ENCODE results near the gene JAZF1.

The JAZF1 gene

DNA sequence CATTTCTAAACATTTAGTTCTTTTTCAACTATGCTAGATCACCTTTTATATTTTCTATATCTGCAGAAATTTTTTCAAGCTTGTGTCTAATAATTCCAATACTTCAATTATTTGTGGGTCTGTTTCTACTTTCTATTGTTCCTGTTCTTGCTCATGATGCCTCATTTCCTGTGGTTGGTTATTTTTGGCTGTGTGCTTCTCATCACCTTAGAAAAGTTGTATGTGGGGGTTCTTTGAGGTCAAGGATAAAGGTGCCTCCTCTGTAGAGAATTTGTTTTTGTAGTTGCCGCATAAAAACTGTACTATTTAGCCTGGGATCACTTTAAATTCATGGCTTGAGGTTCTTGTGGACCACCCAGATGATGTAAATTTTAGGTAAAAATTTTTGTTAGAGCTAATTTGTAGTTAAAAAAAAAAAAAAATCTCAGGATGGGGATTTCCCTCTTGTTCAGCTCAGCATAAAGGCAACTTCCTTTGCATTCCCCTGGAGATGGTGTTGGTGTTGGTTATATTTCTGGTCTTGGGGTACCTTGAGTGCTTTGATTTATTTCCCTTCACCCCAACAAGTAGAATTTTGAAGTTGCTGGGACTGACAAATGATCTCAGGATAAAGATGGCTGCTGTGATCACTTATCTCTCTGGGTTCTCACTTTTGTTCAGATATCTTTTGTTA lies 27.0 kb upstream of the JAZF1 start:
- no peak overlapping the region for H3K27ac ChIP-seq (ENCODE audit: low read length)
- no peaks in the 10 kb centered on the region for H3K4me1 ChIP-seq (ENCODE audit: control insufficient read depth in 1 of 2, insufficient read depth in 2 of 2, low read length in 2 of 2)
- H3K4me3 ChIP-seq (ENCODE audit: low read depth in 1 of 2, low read length in 2 of 2), result no peak overlapping the region
- no peaks in the 10 kb centered on the region for H3K9me3 ChIP-seq (ENCODE audit: control insufficient read depth in 1 of 2, low read length in 2 of 2)
- no peaks in the 10 kb centered on the region for H3K36me3 ChIP-seq (ENCODE audit: control insufficient read depth in 1 of 2, insufficient read depth in 2 of 2, low read length in 2 of 2)
- H3K27me3 ChIP-seq (ENCODE audit: low read depth, low read length), result no peaks in the 10 kb centered on the region

- no peak overlapping the region for H3K27ac ChIP-seq (ENCODE audit: low read length)
- H3K27me3 ChIP-seq (ENCODE audit: low read depth, low read length), result no peaks in the 10 kb centered on the region
- no peaks in the 10 kb centered on the region for H3K4me1 ChIP-seq (ENCODE audit: control insufficient read depth in 1 of 2, insufficient read depth in 2 of 2, low read length in 2 of 2)
- H3K36me3 ChIP-seq (ENCODE audit: control insufficient read depth in 1 of 2, insufficient read depth in 2 of 2, low read length in 2 of 2), result no peaks in the 10 kb centered on the region
- H3K4me3 ChIP-seq (ENCODE audit: low read depth in 1 of 2, low read length in 2 of 2), result no peak overlapping the region
- no peaks in the 10 kb centered on the region for H3K9me3 ChIP-seq (ENCODE audit: control insufficient read depth in 1 of 2, low read length in 2 of 2)
These were observed 24.9 kb upstream of the JAZF1 start for GRCh38 chr7:28205506-28205905.

- H3K36me3 ChIP-seq (ENCODE audit: control insufficient read depth in 1 of 2, insufficient read depth in 2 of 2, low read length in 2 of 2), result no peaks in the 10 kb centered on the region
- no peaks in the 10 kb centered on the region for H3K27me3 ChIP-seq (ENCODE audit: low read depth, low read length)
- no peak overlapping the region for H3K4me3 ChIP-seq (ENCODE audit: low read depth in 1 of 2, low read length in 2 of 2)
- no peaks in the 10 kb centered on the region for H3K4me1 ChIP-seq (ENCODE audit: control insufficient read depth in 1 of 2, insufficient read depth in 2 of 2, low read length in 2 of 2)
- no peak overlapping the region for H3K27ac ChIP-seq (ENCODE audit: low read length)
- H3K9me3 ChIP-seq (ENCODE audit: control insufficient read depth in 1 of 2, low read length in 2 of 2), result no peaks in the 10 kb centered on the region
These were observed 23.1 kb upstream of the JAZF1 start for GRCh38 chr7:28203508-28204240.

DNA sequence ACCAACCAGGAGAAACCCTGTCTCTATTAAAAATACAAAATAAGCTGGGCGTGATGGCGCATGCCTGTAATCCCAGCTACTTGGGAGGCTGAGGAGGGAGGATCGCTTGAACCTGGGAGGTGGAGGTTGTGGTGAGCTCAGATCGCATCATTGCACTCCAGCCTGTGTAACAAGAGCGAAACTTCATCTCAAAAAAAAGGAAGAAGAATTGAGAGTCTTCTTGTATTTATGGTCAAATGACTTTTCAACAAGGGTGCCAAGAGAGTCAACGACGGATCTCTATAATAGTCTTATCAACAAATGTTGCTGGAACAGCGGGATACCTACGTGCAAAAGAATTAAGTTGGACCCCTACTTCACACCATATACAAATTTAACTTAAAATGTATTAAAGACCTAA lies 21.6 kb upstream of the JAZF1 start:
- Histone ChIP-seq H3K27me3 (ENCODE audit: low read depth, low read length) (no peaks in the 10 kb centered on the region), H3K4me1 (ENCODE audit: control insufficient read depth in 1 of 2, insufficient read depth in 2 of 2, low read length in 2 of 2) (no peaks in the 10 kb centered on the region), H3K36me3 (ENCODE audit: control insufficient read depth in 1 of 2, insufficient read depth in 2 of 2, low read length in 2 of 2) (no peaks in the 10 kb centered on the region), H3K4me3 (ENCODE audit: low read depth in 1 of 2, low read length in 2 of 2) (no peak overlapping the region), H3K27ac (ENCODE audit: low read length) (no peak overlapping the region), H3K9me3 (ENCODE audit: control insufficient read depth in 1 of 2, low read length in 2 of 2) (no peaks in the 10 kb centered on the region)

DNA sequence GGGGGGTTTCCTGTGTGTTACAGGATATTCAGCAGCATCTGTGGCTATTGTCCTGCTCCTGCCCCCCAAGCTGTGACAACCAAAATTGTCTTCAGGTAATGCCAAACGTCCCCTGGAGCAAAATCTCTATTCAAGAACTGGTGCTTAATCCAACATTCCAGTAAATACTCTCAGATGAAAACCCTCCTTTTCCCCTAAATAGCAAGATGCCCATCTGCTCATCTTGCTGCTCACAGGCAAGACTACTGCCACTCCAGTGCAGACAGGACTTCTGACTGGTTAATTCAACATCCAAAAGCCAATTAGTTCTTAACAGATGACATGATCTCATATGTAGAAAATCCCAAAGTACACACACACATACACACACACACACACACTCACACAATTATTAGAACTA lies 20.5 kb upstream of the JAZF1 start:
- Histone ChIP-seq H3K9me3 (ENCODE audit: control insufficient read depth in 1 of 2, low read length in 2 of 2) (no peaks in the 10 kb centered on the region), H3K36me3 (ENCODE audit: control insufficient read depth in 1 of 2, insufficient read depth in 2 of 2, low read length in 2 of 2) (no peaks in the 10 kb centered on the region), H3K4me3 (ENCODE audit: low read depth in 1 of 2, low read length in 2 of 2) (no peak overlapping the region), H3K4me1 (ENCODE audit: control insufficient read depth in 1 of 2, insufficient read depth in 2 of 2, low read length in 2 of 2) (no peaks in the 10 kb centered on the region), H3K27ac (ENCODE audit: low read length) (no peak overlapping the region), H3K27me3 (ENCODE audit: low read depth, low read length) (no peaks in the 10 kb centered on the region)

DNA sequence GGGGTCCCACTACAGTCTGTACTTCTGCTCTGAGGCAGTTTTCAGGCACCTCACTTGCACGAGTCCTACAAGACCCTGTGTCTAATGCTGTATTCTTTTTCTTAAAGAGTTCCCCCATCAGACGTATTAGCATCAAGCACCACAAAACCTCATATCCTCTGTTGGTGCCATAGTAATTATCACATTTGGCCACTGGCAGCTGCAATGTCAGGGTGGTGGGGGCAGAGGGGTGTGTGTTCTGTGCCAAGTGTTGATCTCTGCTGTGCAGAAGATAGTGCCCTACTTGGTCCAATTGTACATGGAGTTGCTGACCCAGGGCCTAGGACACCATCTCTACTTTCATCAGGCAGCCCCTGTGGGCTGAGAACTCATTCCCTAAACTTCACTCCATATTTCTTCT lies 20.0 kb upstream of the JAZF1 start:
- no peak overlapping the region for H3K4me3 ChIP-seq (ENCODE audit: low read depth in 1 of 2, low read length in 2 of 2)
- no peak overlapping the region for H3K27ac ChIP-seq (ENCODE audit: low read length)
- no peaks in the 10 kb centered on the region for H3K36me3 ChIP-seq (ENCODE audit: control insufficient read depth in 1 of 2, insufficient read depth in 2 of 2, low read length in 2 of 2)
- no peaks in the 10 kb centered on the region for H3K9me3 ChIP-seq (ENCODE audit: control insufficient read depth in 1 of 2, low read length in 2 of 2)
- no peaks in the 10 kb centered on the region for H3K4me1 ChIP-seq (ENCODE audit: control insufficient read depth in 1 of 2, insufficient read depth in 2 of 2, low read length in 2 of 2)
- H3K27me3 ChIP-seq (ENCODE audit: low read depth, low read length), result no peaks in the 10 kb centered on the region

DNA sequence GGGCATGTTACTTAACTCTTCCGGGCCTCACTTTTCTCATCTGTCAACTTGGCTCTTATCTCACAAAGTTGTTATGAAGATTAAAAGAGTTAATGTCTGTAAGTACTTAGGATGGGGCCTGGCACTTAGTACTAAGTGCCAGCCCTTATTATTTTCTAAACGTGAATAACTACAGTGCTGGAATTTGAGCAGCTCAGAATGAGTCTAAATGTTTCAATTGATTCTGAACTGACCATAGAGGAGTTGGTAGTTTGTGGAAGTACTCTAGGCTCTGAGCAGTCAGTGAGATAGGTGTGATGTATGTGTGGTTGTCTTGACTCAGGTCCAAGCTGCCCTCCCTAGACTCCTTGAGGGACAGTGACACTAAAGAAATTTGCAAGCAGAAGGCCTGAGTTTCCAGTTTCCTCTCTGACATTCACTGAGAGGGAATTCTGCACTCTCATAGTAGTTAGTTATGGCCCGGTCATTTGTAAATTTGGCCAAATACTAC lies 18.5 kb upstream of the JAZF1 start:
- Histone ChIP-seq H3K4me3 (ENCODE audit: low read depth in 1 of 2, low read length in 2 of 2) (no peak overlapping the region), H3K27me3 (ENCODE audit: low read depth, low read length) (no peaks in the 10 kb centered on the region), H3K27ac (ENCODE audit: low read length) (no peak overlapping the region), H3K4me1 (ENCODE audit: control insufficient read depth in 1 of 2, insufficient read depth in 2 of 2, low read length in 2 of 2) (no peaks in the 10 kb centered on the region), H3K9me3 (ENCODE audit: control insufficient read depth in 1 of 2, low read length in 2 of 2) (no peaks in the 10 kb centered on the region), H3K36me3 (ENCODE audit: control insufficient read depth in 1 of 2, insufficient read depth in 2 of 2, low read length in 2 of 2) (no peaks in the 10 kb centered on the region)

GRCh38 chr7:28195910-28196620 lies 15.5 kb upstream of the JAZF1 start:
- no peak overlapping the region for H3K27ac ChIP-seq (ENCODE audit: low read length)
- H3K4me3 ChIP-seq (ENCODE audit: low read depth in 1 of 2, low read length in 2 of 2), result no peak overlapping the region
- no peaks in the 10 kb centered on the region for H3K27me3 ChIP-seq (ENCODE audit: low read depth, low read length)
- H3K4me1 ChIP-seq (ENCODE audit: control insufficient read depth in 1 of 2, insufficient read depth in 2 of 2, low read length in 2 of 2), result no peaks in the 10 kb centered on the region
- no peaks in the 10 kb centered on the region for H3K36me3 ChIP-seq (ENCODE audit: control insufficient read depth in 1 of 2, insufficient read depth in 2 of 2, low read length in 2 of 2)
- H3K9me3 ChIP-seq (ENCODE audit: control insufficient read depth in 1 of 2, low read length in 2 of 2), result no peaks in the 10 kb centered on the region

- Histone ChIP-seq H3K27ac (ENCODE audit: low read length) (no peak overlapping the region), H3K4me1 (ENCODE audit: control insufficient read depth in 1 of 2, insufficient read depth in 2 of 2, low read length in 2 of 2) (no peaks in the 10 kb centered on the region), H3K9me3 (ENCODE audit: control insufficient read depth in 1 of 2, low read length in 2 of 2) (no peaks in the 10 kb centered on the region), H3K27me3 (ENCODE audit: low read depth, low read length) (no peaks in the 10 kb centered on the region), H3K4me3 (ENCODE audit: low read depth in 1 of 2, low read length in 2 of 2) (no peak overlapping the region), H3K36me3 (ENCODE audit: control insufficient read depth in 1 of 2, insufficient read depth in 2 of 2, low read length in 2 of 2) (no peaks in the 10 kb centered on the region)
These were observed 12.4 kb upstream of the JAZF1 start for GRCh38 chr7:28192786-28193585.

GRCh38 chr7:28191751-28192150 lies 11.2 kb upstream of the JAZF1 start:
- no peaks in the 10 kb centered on the region for H3K27me3 ChIP-seq (ENCODE audit: low read depth, low read length)
- no peak overlapping the region for H3K4me3 ChIP-seq (ENCODE audit: low read depth in 1 of 2, low read length in 2 of 2)
- H3K27ac ChIP-seq (ENCODE audit: low read length), result no peak overlapping the region
- H3K36me3 ChIP-seq (ENCODE audit: control insufficient read depth in 1 of 2, insufficient read depth in 2 of 2, low read length in 2 of 2), result no peaks in the 10 kb centered on the region
- no peaks in the 10 kb centered on the region for H3K4me1 ChIP-seq (ENCODE audit: control insufficient read depth in 1 of 2, insufficient read depth in 2 of 2, low read length in 2 of 2)
- no peaks in the 10 kb centered on the region for H3K9me3 ChIP-seq (ENCODE audit: control insufficient read depth in 1 of 2, low read length in 2 of 2)

- Histone ChIP-seq H3K4me3 (ENCODE audit: low read depth in 1 of 2, low read length in 2 of 2) (no peak overlapping the region), H3K9me3 (ENCODE audit: control insufficient read depth in 1 of 2, low read length in 2 of 2) (no peaks in the 10 kb centered on the region), H3K4me1 (ENCODE audit: control insufficient read depth in 1 of 2, insufficient read depth in 2 of 2, low read length in 2 of 2) (no peaks in the 10 kb centered on the region), H3K27ac (ENCODE audit: low read length) (no peak overlapping the region), H3K27me3 (ENCODE audit: low read depth, low read length) (no peaks in the 10 kb centered on the region), H3K36me3 (ENCODE audit: control insufficient read depth in 1 of 2, insufficient read depth in 2 of 2, low read length in 2 of 2) (no peaks in the 10 kb centered on the region)
These were observed 10.6 kb upstream of the JAZF1 start for GRCh38 chr7:28191184-28191583.
